Measurements from ENCODE around the gene MCC. TPM values are rescaled to one million over a fixed set of nuclear protein-coding genes. Genes with fewer than 3 reads are reported as not detected.
A peak's percentile ranks its signal among the peaks of the same experiment; 100 is the strongest.

MCC gene
- total and polyA plus RNA-seq, 2 donors (not counting 1 experiment from before 2014, with no cell fraction given): 3.2 to 41.3 TPM

DNA sequence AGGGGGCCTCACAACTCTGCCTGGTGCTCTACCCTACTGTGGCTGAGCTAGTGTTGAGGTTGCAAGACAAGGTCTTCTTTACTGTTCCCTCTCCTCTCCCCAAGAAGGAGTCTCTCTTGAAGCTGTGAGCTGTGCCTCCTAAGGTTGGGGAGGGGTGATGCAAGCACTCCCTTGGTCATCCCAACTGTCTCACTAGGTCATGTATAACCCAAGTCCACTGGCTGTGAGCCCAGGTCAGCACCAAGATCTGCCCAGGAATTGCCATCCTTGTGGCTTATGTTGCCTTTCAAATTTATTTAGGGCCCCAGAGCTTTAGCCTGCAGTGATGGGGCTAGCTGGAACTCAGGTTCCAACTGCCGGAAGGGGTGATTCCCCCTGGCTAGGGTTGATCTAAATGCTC, 14.9 kb upstream of the MCC start:
- no peaks in the 10 kb centered on the region for H3K79me2 ChIP-seq (ENCODE audit: control insufficient read depth, insufficient read depth, low read length)
- H3K27ac ChIP-seq (ENCODE audit: insufficient read depth, low read length): no peak overlapping the region
- H3K4me2 ChIP-seq (ENCODE audit: extremely low read depth, insufficient read depth, low read length): no peak overlapping the region
- no peaks in the 10 kb centered on the region for H3K9me3 ChIP-seq (ENCODE audit: control insufficient read depth, insufficient read depth, low read depth, low read length)
- H2AFZ ChIP-seq (ENCODE audit: low read length): no peak overlapping the region
- peaks cover under 1% of the 10 kb centered on the region for H3K27me3 ChIP-seq (ENCODE audit: control insufficient read depth, insufficient read depth, low read length)
- no peak overlapping the region for H3K9ac ChIP-seq (ENCODE audit: insufficient read depth, low read length)
- no peaks in the 10 kb centered on the region for H3K36me3 ChIP-seq (ENCODE audit: control insufficient read depth, insufficient read depth, low read length)
- no peak for DNase-seq (ENCODE audit: low read depth in 2 of 2)
- TF ChIP-seq EZH2 (IDR thresholded peaks at IDR 0.05; ENCODE audit: low read length, missing control alignments) (no peak), CTCF (conservative IDR thresholded peaks at IDR 0.05 in 1 of 2, IDR thresholded peaks at IDR 0.05 in 1 of 2; ENCODE audit: low read depth in 1 of 2, low read length in 2 of 2) (no peak)
- no peaks in the 10 kb centered on the region for H3K4me1 ChIP-seq (ENCODE audit: control insufficient read depth, extremely low read depth, insufficient read depth, low read length)
- H3K4me3 ChIP-seq (replicated peaks in 1 of 4; ENCODE audit: control extremely low read depth in 1 of 4, insufficient read depth in 1 of 4, low read depth in 3 of 4, low read length in 4 of 4): no peak overlapping the region
- no peaks in the 10 kb centered on the region for H4K20me1 ChIP-seq (ENCODE audit: control insufficient read depth, extremely low read depth, insufficient read depth, low read length)

DNA sequence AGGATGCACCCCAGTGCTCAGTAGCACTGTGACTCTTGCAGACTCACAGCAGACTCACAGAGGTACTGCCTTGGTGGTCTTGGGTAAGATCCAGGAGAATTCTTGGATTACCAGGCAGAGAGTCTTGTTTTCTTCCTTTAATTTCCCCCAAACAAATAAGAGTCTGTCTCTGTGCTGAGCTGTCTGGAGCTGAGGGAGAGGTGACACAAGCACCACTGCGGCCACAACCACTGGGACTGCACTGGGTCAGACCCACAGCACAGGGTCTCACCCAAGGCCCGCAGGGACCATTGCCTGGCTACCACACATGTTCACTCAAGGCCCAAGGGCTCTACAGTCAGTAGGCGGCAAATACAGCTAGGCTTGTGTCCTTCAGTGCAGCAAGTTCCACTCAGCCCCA, 13.8 kb upstream of the MCC start:
- Histone ChIP-seq H3K27me3 (ENCODE audit: control insufficient read depth, insufficient read depth, low read length) (no peaks in the 10 kb centered on the region), H4K20me1 (ENCODE audit: control insufficient read depth, extremely low read depth, insufficient read depth, low read length) (no peaks in the 10 kb centered on the region), H3K9me3 (ENCODE audit: control insufficient read depth, insufficient read depth, low read depth, low read length) (no peaks in the 10 kb centered on the region), H3K9ac (ENCODE audit: insufficient read depth, low read length) (no peak overlapping the region), H3K27ac (ENCODE audit: insufficient read depth, low read length) (no peak overlapping the region), H3K79me2 (ENCODE audit: control insufficient read depth, insufficient read depth, low read length) (no peaks in the 10 kb centered on the region), H3K36me3 (ENCODE audit: control insufficient read depth, insufficient read depth, low read length) (no peaks in the 10 kb centered on the region), H3K4me1 (ENCODE audit: control insufficient read depth, extremely low read depth, insufficient read depth, low read length) (no peaks in the 10 kb centered on the region), H3K4me2 (ENCODE audit: extremely low read depth, insufficient read depth, low read length) (no peak overlapping the region), H3K4me3 (replicated peaks in 1 of 4; ENCODE audit: control extremely low read depth in 1 of 4, insufficient read depth in 1 of 4, low read depth in 3 of 4, low read length in 4 of 4) (no peak overlapping the region), H2AFZ (ENCODE audit: low read length) (no peak overlapping the region)
- TF ChIP-seq CTCF (conservative IDR thresholded peaks at IDR 0.05 in 1 of 2, IDR thresholded peaks at IDR 0.05 in 1 of 2; ENCODE audit: low read depth in 1 of 2, low read length in 2 of 2) (no peak), EZH2 (IDR thresholded peaks at IDR 0.05; ENCODE audit: low read length, missing control alignments) (no peak)
- no peak for DNase-seq (ENCODE audit: low read depth in 2 of 2)

DNA sequence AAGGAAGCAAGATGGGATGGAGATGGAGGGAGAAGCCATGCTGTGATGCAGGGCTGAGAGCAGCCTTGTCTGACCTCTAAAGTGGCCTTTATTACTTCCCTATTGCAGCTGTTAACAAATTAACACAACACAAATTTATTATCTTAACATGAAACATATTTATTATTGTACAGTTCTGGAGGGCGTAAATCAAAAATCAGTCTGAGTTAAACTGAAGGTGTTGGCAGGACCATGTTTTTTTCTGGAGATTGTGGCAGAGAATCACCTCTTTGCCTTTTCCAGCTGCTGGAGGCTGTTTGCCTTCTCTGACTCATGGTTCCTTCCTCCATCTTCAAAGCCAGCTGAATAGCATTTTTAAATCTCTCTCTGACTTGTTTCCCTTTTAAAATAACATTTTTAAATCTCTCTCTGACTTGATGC, 7.2 kb upstream of the MCC start:
- H3K4me2 ChIP-seq (ENCODE audit: extremely low read depth, insufficient read depth, low read length): no peak overlapping the region
- DNase-seq (ENCODE audit: low read depth in 2 of 2): peak; percentile 25 to 30

More for the DNA sequence above, 7.2 kb upstream of the MCC start:
- no peak for TF ChIP-seq CTCF (conservative IDR thresholded peaks at IDR 0.05 in 1 of 2, IDR thresholded peaks at IDR 0.05 in 1 of 2; ENCODE audit: low read depth in 1 of 2, low read length in 2 of 2)
- no peak for TF ChIP-seq EZH2 (IDR thresholded peaks at IDR 0.05; ENCODE audit: low read length, missing control alignments)
- H3K79me2 ChIP-seq (ENCODE audit: control insufficient read depth, insufficient read depth, low read length): no peaks in the 10 kb centered on the region
- no peaks in the 10 kb centered on the region for H3K36me3 ChIP-seq (ENCODE audit: control insufficient read depth, insufficient read depth, low read length)
- no peaks in the 10 kb centered on the region for H3K27me3 ChIP-seq (ENCODE audit: control insufficient read depth, insufficient read depth, low read length)
- no peaks in the 10 kb centered on the region for H3K9me3 ChIP-seq (ENCODE audit: control insufficient read depth, insufficient read depth, low read depth, low read length)
- H3K9ac ChIP-seq (ENCODE audit: insufficient read depth, low read length): no peak overlapping the region
- no peak overlapping the region for H2AFZ ChIP-seq (ENCODE audit: low read length)
- no peaks in the 10 kb centered on the region for H3K4me1 ChIP-seq (ENCODE audit: control insufficient read depth, extremely low read depth, insufficient read depth, low read length)
- no peak overlapping the region for H3K27ac ChIP-seq (ENCODE audit: insufficient read depth, low read length)
- no peak overlapping the region for H3K4me3 ChIP-seq (replicated peaks in 1 of 4; ENCODE audit: control extremely low read depth in 1 of 4, insufficient read depth in 1 of 4, low read depth in 3 of 4, low read length in 4 of 4)
- no peaks in the 10 kb centered on the region for H4K20me1 ChIP-seq (ENCODE audit: control insufficient read depth, extremely low read depth, insufficient read depth, low read length)
